K562 (cell line): Measurements from ENCODE around the gene NCOA6. TPM values are rescaled to one million over a fixed set of nuclear protein-coding genes. Genes with fewer than 3 reads are reported as not detected.

Experiments
- ATAC-seq: fragments of 200-7000 bp; cut with Tn5 transposase; 3 replicates; pipeline ENCODE4 v1.9.1; 2020; ENCODE audit warnings: moderate library complexity
- BruUV-seq: library from RNA; stranded (reverse); fragments of 400-500 nt; replicated peaks from 2 replicates; lab custom pipeline; 2021; lab: Mats Ljungman, UMichigan
- CTCF ChIA-PET: fragments of 300-600 bp; formaldehyde crosslinking; extraction: SDS; loops from one replicate; lab custom pipeline; 2021; ENCODE audit warnings: low intra/inter-chr PET ratio; lab: Yijun Ruan, JAX
- POLR2A ChIA-PET: fragments of 300-600, 350-650 bp; sonication (Branson Sonifier 250); formaldehyde crosslinking; extraction: SDS; loops from one replicate; lab custom pipeline; 2021; ENCODE audit warnings: antibody characterized with exemption, inconsistent platforms; lab: Yijun Ruan, JAX
- DNase-seq, 4 experiments: peaks; one replicate each; pipeline versions ENCODE4 v3.0.0 to v3.0.0-alpha.2; 2011 to 2018; ENCODE audit warnings: low spot score in 3 of 4, mixed read lengths in 3 of 4; ENCODE audit errors: extremely low read depth in 1 of 4
- FAIRE-seq: peaks from 2 replicates; lab custom pipeline; 2011; peaks lifted over from hg19 to GRCh38; lab: Jason Lieb, UNC
- H2AFZ ChIP-seq: 2 replicates; pipeline ENCODE4 v1.6.0; 2011; ENCODE audit warnings: low read depth, low read length, control low read depth, inconsistent platforms
- H3K27ac ChIP-seq: fragments of 200-600 bp; 3 replicates; pipeline ENCODE4 v1.8.0; 2011; ENCODE audit warnings: low read depth, mild to moderate bottlenecking, control low read depth, inconsistent platforms, low read length, moderate library complexity, mixed read lengths; ENCODE audit errors: extremely low read depth
- H3K27me3 ChIP-seq, 2 experiments: fragments of 300-600 bp in 1 of 2; 2 replicates in 1 of 2; 3 replicates in 1 of 2; pipeline versions ENCODE4 v1.6.0 to v1.8.0; 2011; ENCODE audit warnings: inconsistent platforms in 2 of 2, low read length in 2 of 2, mild to moderate bottlenecking in 1 of 2, mixed read lengths in 1 of 2, moderate library complexity in 1 of 2; ENCODE audit not compliant: control insufficient read depth in 2 of 2, insufficient read depth in 2 of 2
- H3K36me3 ChIP-seq: fragments of 300-600 bp; 3 replicates; pipeline ENCODE4 v1.8.0; 2011; ENCODE audit warnings: mild to moderate bottlenecking, low read length, inconsistent platforms; ENCODE audit not compliant: control insufficient read depth, insufficient read depth
- H3K4me1 ChIP-seq, 2 experiments: fragments of 200-600 bp in 1 of 2; replicated peaks in 1 of 2; 2 replicates in 1 of 2; 3 replicates in 1 of 2; pipeline versions ENCODE4 v1.5.1 to v1.8.0; 2011; ENCODE audit warnings: inconsistent platforms in 2 of 2, low read length in 2 of 2, mild to moderate bottlenecking in 1 of 2, mixed read lengths in 1 of 2, moderate library complexity in 1 of 2; ENCODE audit not compliant: control insufficient read depth in 2 of 2, insufficient read depth in 2 of 2
- H3K4me2 ChIP-seq: 2 replicates; pipeline ENCODE4 v1.6.1; 2011; ENCODE audit warnings: low read length, control low read depth, inconsistent platforms, mixed read lengths; ENCODE audit not compliant: insufficient read depth
- H3K4me3 ChIP-seq: fragments of 200-600 bp; sonication (generic), shearing (Covaris generic); 2 replicates; pipeline ENCODE4 v1.5.1; 2016; ENCODE audit warnings: control low read depth, inconsistent platforms
- H3K79me2 ChIP-seq: fragments of 200-600 bp; 3 replicates; pipeline ENCODE4 v1.8.0; 2011; ENCODE audit warnings: low read length, inconsistent platforms; ENCODE audit not compliant: control insufficient read depth, insufficient read depth
- H3K9ac ChIP-seq, 2 experiments: 2 replicates each; pipeline versions ENCODE4 v1.6.0 to v1.6.1; 2011; ENCODE audit warnings: low read depth in 2 of 2, low read length in 2 of 2, control low read depth in 1 of 2, inconsistent platforms in 1 of 2, mild to moderate bottlenecking in 1 of 2, mixed read lengths in 1 of 2; ENCODE audit not compliant: insufficient read depth in 1 of 2
- H3K9me1 ChIP-seq: one replicate; pipeline ENCODE4 v1.6.0; 2011; ENCODE audit warnings: inconsistent platforms, mild to moderate bottlenecking, low read length, moderate library complexity; ENCODE audit not compliant: control insufficient read depth, insufficient read depth
- H3K9me3 ChIP-seq: replicated peaks from 2 replicates; pipeline ENCODE4 v1.5.1; 2011; ENCODE audit warnings: low read depth, low read length, inconsistent platforms; ENCODE audit not compliant: control insufficient read depth, insufficient read depth
- H4K20me1 ChIP-seq: replicated peaks from 2 replicates; pipeline ENCODE4 v1.6.1; 2011; ENCODE audit warnings: low read length, inconsistent platforms, mixed read lengths; ENCODE audit not compliant: control insufficient read depth, insufficient read depth
- ATF3 ChIP-seq, 2 experiments: fragments of 450-650 bp in 1 of 2; sonication (generic) in 1 of 2; formaldehyde crosslinking in 1 of 2; IDR thresholded peaks in 1 of 2; conservative IDR thresholded peaks in 1 of 2; 2 replicates each; pipeline versions ENCODE4 v1.6.1 to v1.8.1; 2016 to 2023; ENCODE audit warnings: mild to moderate bottlenecking in 2 of 2, moderate library complexity in 2 of 2, inconsistent platforms in 1 of 2, missing genetic modification reagents in 1 of 2
- CCAR2 ChIP-seq: fragments of 200-400 bp; formaldehyde crosslinking; IDR thresholded peaks from 2 replicates; pipeline ENCODE4 v1.6.1; 2017; ENCODE audit warnings: mild to moderate bottlenecking, low read depth, low read length
- CHCHD3 ChIP-seq: fragments of 250-450 bp; sonication (Bioruptor Pico); IDR thresholded peaks from 2 replicates; pipeline ENCODE4 v2.1.2; 2022; ENCODE audit warnings: mild to moderate bottlenecking
- EHMT2 ChIP-seq: fragments of 450-650 bp; IDR thresholded peaks from 2 replicates; pipeline ENCODE4 v1.6.1; 2018; ENCODE audit warnings: antibody characterized with exemption
- FOXJ2 ChIP-seq: fragments of 200-800 bp; sonication (Bioruptor generic); IDR thresholded peaks from 2 replicates; pipeline ENCODE4 v1.6.1; 2016; ENCODE audit warnings: missing genetic modification characterization, missing compliant biosample characterization
- NCOA6 ChIP-seq: fragments of 450-650 bp; IDR thresholded peaks from 2 replicates; pipeline ENCODE4 v1.6.1; 2017; ENCODE audit warnings: mild to moderate bottlenecking
- PHF20 ChIP-seq: fragments of 450-650 bp; IDR thresholded peaks from 2 replicates; pipeline ENCODE4 v1.6.1; 2018; ENCODE audit not compliant: partially characterized antibody
- RBM34 ChIP-seq: fragments of 200-400 bp; formaldehyde crosslinking; IDR thresholded peaks from 2 replicates; pipeline ENCODE4 v1.6.1; 2018; ENCODE audit warnings: low read length, borderline replicate concordance; ENCODE audit not compliant: insufficient read depth
- SMC3 ChIP-seq: conservative IDR thresholded peaks from 2 replicates; pipeline ENCODE4 v1.6.1; 2011; ENCODE audit warnings: low read depth, low read length, improper control_type of control experiment; ENCODE audit not compliant: insufficient read depth
- SNIP1 ChIP-seq: fragments of 450-650 bp; IDR thresholded peaks from 2 replicates; pipeline ENCODE4 v1.7.1; 2017; ENCODE audit warnings: low read depth, mild to moderate bottlenecking
- TAF15 ChIP-seq: fragments of 200-400 bp; formaldehyde crosslinking; IDR thresholded peaks from 2 replicates; pipeline ENCODE4 v1.6.1; 2017; ENCODE audit warnings: mild to moderate bottlenecking, low read depth, low read length, moderate library complexity
- WHSC1 ChIP-seq: IDR thresholded peaks from one replicate; pipeline ENCODE4 v1.6.1; 2012; ENCODE audit warnings: low read length, control low read depth, inconsistent platforms
- ZNF174 ChIP-seq: fragments of 250-450 bp; sonication (Bioruptor Pico); IDR thresholded peaks from 2 replicates; pipeline ENCODE4 v1.4.0; 2020; ENCODE audit warnings: mild to moderate bottlenecking
- whole genome bisulfite sequencing: fragments of 100-300 bp; shearing (Covaris generic); methylation state at CpG from one replicate; pipeline ENCODE4 v1.1.6; 2016; ENCODE audit warnings: low coverage, mixed read lengths; ENCODE audit not compliant: insufficient coverage; ENCODE audit errors: missing lambda C conversion rate; 5-methylcytosine and 5-hydroxymethylcytosine counted together
- in situ Hi-C: fragments of 300-500 bp; cut with MboI; formaldehyde crosslinking; loops from 4 replicates; pipeline ENCODE4 v1.15.0; 2018; ENCODE audit warnings: inconsistent platforms, mixed read lengths
- intact Hi-C: fragments of 100-400 bp; cut with micrococcal nuclease; formaldehyde crosslinking; loops from 2 replicates; pipeline ENCODE4 v1.14.2; 2022
- polyA plus RNA-seq, 8 experiments: library from polyadenylated mRNA; depleted of rRNA in 4 of 8; stranded (reverse) in 5 of 8; unstranded in 3 of 8; fragments of >200 nt; fragmentation: Nextera tagmentation in 2 of 8; fragmentation: Illumina TruSeq in 1 of 8; extraction: Ambion mirVana in 2 of 8; extraction: Trizol in 1 of 8; gene quantifications; 2 replicates each; pipeline versions ENCODE4 v1.2.1 to v1.2.3, GENCODE V29; 2011 to 2014; ENCODE audit warnings: inconsistent platforms in 1 of 8, missing spikeins in 1 of 8
- total RNA-seq, 7 experiments: library from RNA; depleted of rRNA in 6 of 7; stranded (reverse); fragments of >200 nt in 6 of 7; fragmentation: Illumina TruSeq in 2 of 7; extraction: Trizol in 2 of 7; gene quantifications; 2 replicates each; pipeline versions ENCODE4 v1.2.1 to v1.2.3, GENCODE V29; 2011 to 2021; ENCODE audit warnings: low replicate concordance in 1 of 7

Gene NCOA6
- total and polyA plus RNA-seq, 9 of the 15 experiments (the other 6 are each of a cell fraction or from before 2014, with no cell fraction given): 6.1 to 25.0 (median 9.5) TPM

GRCh38 chr20:34817072-34817471 lies 8.4 kb downstream of the NCOA6 start:
- Histone ChIP-seq H3K4me2 (no peak overlapping the region), H3K27me3 (no peaks in the 10 kb centered on the region), H3K9me3 (no peaks in the 10 kb centered on the region), H3K36me3 (0 out of 3 replicates have a peak, but pooled peaks cover under 1% of the 10 kb centered on the region), H3K9me1 (no peaks in the 10 kb centered on the region), H3K4me1 (peaks cover 0 to 5% of the 10 kb centered on the region in 2 experiments; a peak in 4 of 5 replicates), H3K27ac (no peak overlapping the region), H4K20me1 (peaks cover 7% of the 10 kb centered on the region; the same call in 1 of the 2 replicates), H2AFZ (no peak overlapping the region), H3K79me2 (peaks cover 74% of the 10 kb centered on the region), H3K4me3 (no peak overlapping the region), H3K9ac (no peak overlapping the region)
- in situ Hi-C loops: no loop called here
- FAIRE-seq: no peak
- ChIA-PET POLR2A (interaction anchor here (3.4 kb wide), 1 partner anchor 10 kb away, joined by 10 read pairs; no protein-coding TSS in a partner anchor), CTCF (no interaction called here)
- no TSS peak for BruUV-seq
- WGBS: 100% methylated on average over 2 of the region's 2 CpGs
- TF ChIP-seq SNIP1 (no peak), NCOA6 (no peak), CCAR2 (no peak), RBM34 (no peak)
- intact Hi-C loops: no loop called here
- no peak for ATAC-seq
- DNase-seq: no peak

- DNase-seq (no peak), ATAC-seq (no peak), FAIRE-seq (no peak)
- no TSS peak for BruUV-seq
- Histone ChIP-seq H3K4me2 (no peak overlapping the region), H3K4me3 (no peak overlapping the region), H3K9ac (no peak overlapping the region), H3K9me3 (no peaks in the 10 kb centered on the region), H3K9me1 (no peaks in the 10 kb centered on the region), H3K27ac (no peak overlapping the region), H3K27me3 (no peaks in the 10 kb centered on the region), H3K36me3 (no peaks in the 10 kb centered on the region), H4K20me1 (peaks cover 7% of the 10 kb centered on the region; the same call in 1 of the 2 replicates), H2AFZ (no peak overlapping the region), H3K79me2 (peaks cover 73% of the 10 kb centered on the region), H3K4me1 (no peaks in the 10 kb centered on the region; a peak in 3 of 5 replicates)
- POLR2A ChIA-PET: interaction anchor here (0.6 to 0.8 kb wide), 2 partner anchors 9 to 19 kb away, joined by 3 read pairs; no protein-coding TSS in a partner anchor
- in situ Hi-C loops: no loop called here
- CTCF ChIA-PET: no interaction called here
- WGBS: 100% methylated on average over 1 of the region's 1 CpG
- intact Hi-C loops: no loop called here
- no peak for TF ChIP-seq FOXJ2 (tag)
- no peak for TF ChIP-seq CHCHD3 (CRISPR knock-in tag)
- no peak for TF ChIP-seq WHSC1
- no peak for TF ChIP-seq SMC3
- TF ChIP-seq PHF20: no peak
- no peak for TF ChIP-seq ZNF174 (CRISPR knock-in tag)
- TF ChIP-seq EHMT2: no peak
- no peak for TF ChIP-seq ATF3 (IDR thresholded peaks at IDR 0.05)
- no peak for TF ChIP-seq ATF3 (CRISPR knock-in tag; conservative IDR thresholded peaks at IDR 0.05)
- no peak for TF ChIP-seq TAF15
Measured at GRCh38 chr20:34815636-34816035, 9.8 kb downstream of the NCOA6 start.
